ENCODE data around the gene CLHC1.
A peak's percentile ranks its signal among the peaks of the same experiment; 100 is the strongest.

The CLHC1 gene

GRCh38 chr2:55232863-55233657 is 967 bp upstream of the CLHC1 start:
- 0 out of 2 replicates have a peak, but pooled peaks cover 6% of the 10 kb centered on the region for H3K4me1 ChIP-seq (ENCODE audit: control insufficient read depth, insufficient read depth, low read length)
- CTCF ChIA-PET: no interaction called here
- TF ChIP-seq ZNF501 (tag by site-specific recombination; IDR thresholded peaks at IDR 0.05): 0 out of 2 replicates have a peak, but pooled peaks have one; percentile 4
- no peak for TF ChIP-seq ZSCAN16 (tag by site-specific recombination; IDR thresholded peaks at IDR 0.05)
- no peak for TF ChIP-seq ZBTB7A (tag by site-specific recombination; IDR thresholded peaks at IDR 0.05; ENCODE audit: low read depth)
- TF ChIP-seq ZNF704 (tag by site-specific recombination; IDR thresholded peaks at IDR 0.05): no peak
- no peak for TF ChIP-seq GLIS2 (tag by site-specific recombination; IDR thresholded peaks at IDR 0.05)
- TF ChIP-seq ZFP37 (tag by site-specific recombination; IDR thresholded peaks at IDR 0.05): 0 out of 2 replicates have a peak, but pooled peaks have one; percentile 6
- TF ChIP-seq ZNF580 (tag by site-specific recombination; IDR thresholded peaks at IDR 0.05): no peak

GRCh38 chr2:55231546-55232083 is 478 bp downstream of the CLHC1 start:
- CTCF ChIA-PET: interaction anchor here (0.6 kb wide), 1 partner anchor 217 kb away, joined by 6 read pairs; no protein-coding TSS in a partner anchor
- peak overlapping the region; percentile 94 for H3K27ac ChIP-seq (ENCODE audit: extremely low read depth, low read depth, low read length)
- TF ChIP-seq ZNF660 (tag by site-specific recombination; IDR thresholded peaks at IDR 0.05): peak; percentile 53; the same call in 1 of the 2 replicates
- TF ChIP-seq OSR2 (tag by site-specific recombination; IDR thresholded peaks at IDR 0.05): no peak
- no peak for TF ChIP-seq ZNF266 (tag by site-specific recombination; IDR thresholded peaks at IDR 0.05; ENCODE audit: low read depth)
- no peak for TF ChIP-seq TRIM28 (IDR thresholded peaks at IDR 0.05; ENCODE audit: borderline replicate concordance, low read length)
- TF ChIP-seq ZNF843 (tag by site-specific recombination; IDR thresholded peaks at IDR 0.05): no peak
- TF ChIP-seq PRDM1 (tag by site-specific recombination; IDR thresholded peaks at IDR 0.05): 0 out of 2 replicates have a peak, but pooled peaks have one; percentile 79
- no peak for TF ChIP-seq ZBTB49 (tag by site-specific recombination; IDR thresholded peaks at IDR 0.05; ENCODE audit: low read depth)
- no peak for TF ChIP-seq MZF1 (tag by site-specific recombination; IDR thresholded peaks at IDR 0.05; ENCODE audit: borderline replicate concordance)
- TF ChIP-seq ZNF311 (tag by site-specific recombination; IDR thresholded peaks at IDR 0.05; ENCODE audit: borderline replicate concordance): no peak
- TF ChIP-seq ZNF561 (tag by site-specific recombination; IDR thresholded peaks at IDR 0.05; ENCODE audit: borderline replicate concordance): no peak
- no peak for TF ChIP-seq ZSCAN23 (tag by site-specific recombination; IDR thresholded peaks at IDR 0.05)
- no peak for TF ChIP-seq ZFP3 (tag by site-specific recombination; IDR thresholded peaks at IDR 0.05; ENCODE audit: low read depth)
- no peak for TF ChIP-seq ZNF423 (tag by site-specific recombination; IDR thresholded peaks at IDR 0.05)
- peak; percentile 77 for TF ChIP-seq PATZ1 (tag by site-specific recombination; IDR thresholded peaks at IDR 0.05)
- no peak for TF ChIP-seq PRDM6 (tag by site-specific recombination; IDR thresholded peaks at IDR 0.05)
- peak; percentile 28; the same call in 1 of the 2 replicates for TF ChIP-seq SP2 (tag by site-specific recombination; IDR thresholded peaks at IDR 0.05)
- peak overlapping the region; percentile 50 for H3K4me3 ChIP-seq (ENCODE audit: low read depth, low read length)
- H3K4me1 ChIP-seq (ENCODE audit: control insufficient read depth, insufficient read depth, low read length): 0 out of 2 replicates have a peak, but pooled peaks cover 6% of the 10 kb centered on the region
- H3K9me3 ChIP-seq (ENCODE audit: control insufficient read depth, insufficient read depth, low read depth, low read length): no peaks in the 10 kb centered on the region
- peaks cover 31 to 54% of the 10 kb centered on the region in 2 experiments for H3K36me3 ChIP-seq (ENCODE audit: control insufficient read depth in 2 of 2, insufficient read depth in 1 of 2, low read length in 2 of 2)
- POLR2A ChIA-PET: interaction anchor here (0.6 kb wide), 1 partner anchor 200 kb away, joined by 4 read pairs; no protein-coding TSS in a partner anchor

More at GRCh38 chr2:55232863-55233657, 967 bp upstream of the CLHC1 start:
- Histone ChIP-seq H3K4me3 (ENCODE audit: low read depth, low read length) (peak overlapping the region; percentile 50), H3K36me3 (ENCODE audit: control insufficient read depth in 2 of 2, insufficient read depth in 1 of 2, low read length in 2 of 2) (peaks cover 36 to 58% of the 10 kb centered on the region in 2 experiments), H3K9me3 (ENCODE audit: control insufficient read depth, insufficient read depth, low read depth, low read length) (no peaks in the 10 kb centered on the region), H3K27ac (ENCODE audit: extremely low read depth, low read depth, low read length) (peak overlapping the region; percentile 94)
- POLR2A ChIA-PET: interaction anchor here (0.8 to 1.4 kb wide), 6 partner anchors 9 to 385 kb away, joined by 3 to 23 read pairs (median 4); partner anchors contain the start of genes CFAP36, PPP4R3B and RTN4

Data from HEK293 (cell line).